ENCODE results near the gene RPL18A. TPM values are rescaled to one million over a fixed set of nuclear protein-coding genes. Genes with fewer than 3 reads are reported as not detected.
A peak's percentile ranks its signal among the peaks of the same experiment; 100 is the strongest.

The RPL18A gene
- total RNA-seq (2014; rRNA removed): 953 and 1,102 TPM in 2 replicates
- 1,863 TPM for polyA plus RNA-seq (2012)

GRCh38 chr19:17859533-17860330, at the start of gene RPL18A:
RPL18A (plus strand) TSS chr19:17859910; CDS start chr19:17859957, 47 bp downstream.
- DNase-seq (ENCODE audit: low read depth): peak; percentile 100

- DNase-seq (ENCODE audit: low read depth): no peak
Observed at GRCh38 chr19:17811103-17811502, 48.6 kb upstream of the RPL18A start.

DNA sequence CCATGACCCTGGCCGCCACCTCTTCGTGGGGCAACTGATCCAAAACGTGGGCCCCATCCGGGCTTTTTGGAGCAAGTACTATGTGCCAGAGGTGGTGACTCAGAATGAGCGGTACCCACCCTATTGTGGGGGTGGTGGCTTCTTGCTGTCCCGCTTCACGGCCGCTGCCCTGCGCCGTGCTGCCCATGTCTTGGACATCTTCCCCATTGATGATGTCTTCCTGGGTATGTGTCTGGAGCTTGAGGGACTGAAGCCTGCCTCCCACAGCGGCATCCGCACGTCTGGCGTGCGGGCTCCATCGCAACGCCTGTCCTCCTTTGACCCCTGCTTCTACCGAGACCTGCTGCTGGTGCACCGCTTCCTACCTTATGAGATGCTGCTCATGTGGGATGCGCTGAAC, 48.0 kb upstream of the RPL18A start:
- DNase-seq (ENCODE audit: low read depth): no peak

- no peak for DNase-seq (ENCODE audit: low read depth)
Observed at GRCh38 chr19:17812099-17812498, 47.6 kb upstream of the RPL18A start.

DNA sequence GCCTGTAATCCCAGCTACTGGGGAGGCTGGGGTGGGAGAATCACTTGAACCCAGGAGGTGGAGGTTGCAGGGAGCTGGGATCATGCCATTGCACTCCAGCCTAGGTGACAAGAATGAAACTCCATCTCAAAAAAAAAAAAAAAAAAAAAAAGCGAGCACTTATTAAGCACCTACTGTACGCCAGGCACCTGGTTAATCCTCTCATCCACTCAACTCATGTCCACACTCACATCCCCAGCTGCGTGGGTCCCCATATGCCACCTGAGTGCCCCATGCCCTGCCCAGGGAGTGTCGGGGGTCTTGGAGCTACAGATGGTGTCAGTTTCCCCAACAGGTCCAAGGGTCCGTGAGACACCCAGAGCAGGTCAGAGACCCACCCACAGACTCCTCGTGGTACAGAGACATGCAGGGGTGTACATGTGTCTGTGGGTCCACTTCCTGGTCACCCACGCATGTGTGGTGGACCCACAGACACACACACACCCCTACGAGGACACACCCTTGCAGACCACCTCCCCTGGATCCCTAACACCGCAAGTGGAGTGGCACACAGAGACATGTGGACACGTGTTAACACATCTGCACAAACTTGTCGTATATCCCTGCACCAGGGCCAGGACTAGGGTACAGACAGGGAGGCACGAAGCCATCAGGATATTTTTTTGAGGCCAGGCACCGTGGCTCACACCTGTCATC, 41.9 kb upstream of the RPL18A start:
- DNase-seq (ENCODE audit: low read depth): no peak

DNA sequence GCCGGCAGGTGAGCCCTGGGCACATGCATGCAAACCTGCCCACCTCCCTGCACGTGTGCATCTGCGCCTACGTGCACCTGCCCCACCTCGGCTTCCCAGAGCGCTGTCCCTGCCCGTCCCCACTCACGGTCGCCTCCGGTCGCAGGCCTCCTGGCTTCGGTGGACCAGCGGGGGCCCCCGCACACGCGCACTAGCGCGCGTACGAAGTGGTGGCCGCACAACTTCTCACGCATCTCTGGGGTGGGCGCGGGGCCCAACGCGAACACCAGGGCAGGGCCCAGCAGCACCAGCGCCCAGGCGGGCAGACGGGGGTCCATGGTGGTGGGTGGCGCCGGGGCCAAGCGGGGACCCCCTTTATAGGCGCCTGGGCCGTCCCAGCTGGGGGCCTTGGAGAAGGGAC, 38.5 kb upstream of the RPL18A start, which contains the start of gene INSL3:
Gene INSL3, minus strand, starts transcription at position 330 of the 400 bp plus-strand sequence. Its CDS starts 13 bp downstream, at position 317.
- no peak for DNase-seq (ENCODE audit: low read depth)

- no peak for DNase-seq (ENCODE audit: low read depth)
Observed at GRCh38 chr19:17824339-17824738, 35.4 kb upstream of the RPL18A start.

DNA sequence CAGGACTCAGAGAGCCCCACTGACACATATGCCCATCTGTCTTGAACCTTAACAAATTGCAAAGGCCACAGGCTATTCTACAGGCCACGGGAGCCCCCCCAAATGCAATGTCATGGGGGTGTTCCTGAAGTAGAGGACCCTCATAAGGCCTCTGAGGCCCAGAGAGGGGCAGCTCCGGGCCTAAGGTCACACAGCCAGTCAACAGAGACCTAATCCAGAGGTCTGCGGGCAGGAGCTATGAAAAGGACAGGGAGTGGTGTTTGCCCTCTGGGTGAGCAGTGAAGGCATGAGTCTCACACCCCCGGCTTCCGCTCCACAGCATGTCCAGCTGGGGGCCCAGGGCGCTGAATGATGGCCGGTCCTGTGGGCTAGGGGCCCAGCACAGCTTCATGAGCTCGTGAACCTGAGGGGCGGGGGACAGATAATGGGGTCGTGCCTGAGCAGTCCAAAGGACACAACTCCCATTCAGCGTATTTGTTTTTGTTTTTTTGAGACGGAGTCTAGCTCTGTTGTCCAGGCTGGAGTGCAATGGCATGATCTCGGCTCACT, 33.1 kb upstream of the RPL18A start:
- no peak for DNase-seq (ENCODE audit: low read depth)

- no peak for DNase-seq (ENCODE audit: low read depth)
Observed at GRCh38 chr19:17829855-17830566, 29.7 kb upstream of the RPL18A start.

DNA sequence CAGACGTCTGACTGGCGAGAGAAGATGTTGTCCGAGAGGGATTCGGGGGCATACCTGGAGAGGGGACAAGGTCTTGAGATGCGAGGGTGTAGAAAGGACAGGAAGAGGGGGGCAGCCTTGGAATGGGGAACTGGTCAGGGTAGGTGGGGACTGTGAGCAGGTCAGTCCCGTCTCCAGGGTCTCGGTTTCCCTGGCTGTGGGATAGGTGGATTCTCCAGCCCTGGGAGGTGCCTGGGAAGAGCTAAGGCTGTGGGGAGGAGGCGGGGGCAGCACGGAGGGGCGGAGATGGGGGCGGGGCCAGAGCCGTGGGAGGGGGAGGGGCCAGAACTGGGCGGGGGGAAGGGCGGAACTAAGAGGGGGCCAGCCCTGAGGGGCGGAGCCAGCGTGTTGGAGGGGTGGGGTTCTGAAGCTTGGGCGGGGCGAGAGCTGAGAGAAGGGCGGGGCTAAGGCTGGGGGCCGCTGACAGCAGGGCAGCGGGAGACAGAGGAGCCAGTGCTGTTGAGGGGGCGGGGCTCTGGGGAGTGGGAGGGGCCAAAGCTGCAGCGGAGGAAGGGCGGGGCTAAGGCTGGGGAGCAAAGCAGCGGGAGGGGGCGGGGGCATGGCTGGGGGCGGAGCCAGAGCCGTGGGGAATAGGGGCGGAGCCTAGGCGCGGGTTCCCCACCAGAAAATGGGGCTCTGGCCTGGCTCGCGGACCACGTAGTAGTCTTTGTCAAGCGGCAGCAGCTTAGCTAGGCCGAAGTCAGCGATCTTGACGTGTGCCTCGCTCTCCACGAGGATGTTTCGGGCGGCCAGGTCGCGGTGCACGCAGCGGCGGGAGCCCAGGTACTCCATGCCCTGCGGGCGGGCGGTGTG, 28.9 kb upstream of the RPL18A start:
- peak; percentile 33 for DNase-seq (ENCODE audit: low read depth)

DNA sequence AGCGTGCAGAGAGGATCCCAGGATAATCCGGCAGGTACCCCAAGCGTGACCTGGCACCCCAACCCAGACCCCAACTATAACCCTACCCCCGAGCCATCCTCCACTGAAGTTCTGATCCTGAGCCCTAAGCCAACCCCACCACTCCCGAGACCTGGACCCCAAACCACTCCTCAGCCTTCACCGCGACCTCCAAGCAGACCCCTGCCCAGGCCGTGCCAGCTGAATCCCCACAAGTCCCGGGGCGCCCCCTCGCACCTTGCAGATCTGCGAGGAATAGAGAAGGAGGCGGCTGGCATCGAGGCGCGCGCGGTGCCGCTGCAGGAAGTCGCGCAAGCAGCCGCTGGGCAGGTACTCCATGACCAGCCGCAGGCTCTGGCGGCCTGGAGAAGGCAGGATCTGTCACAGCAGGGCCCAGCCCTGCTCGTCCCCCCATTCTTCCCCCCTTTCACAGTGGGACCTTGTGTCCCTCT, 28.3 kb upstream of the RPL18A start:
- DNase-seq (ENCODE audit: low read depth): no peak

GRCh38 chr19:17832443-17833208, 27.1 kb upstream of the RPL18A start:
- no peak for DNase-seq (ENCODE audit: low read depth)

DNA sequence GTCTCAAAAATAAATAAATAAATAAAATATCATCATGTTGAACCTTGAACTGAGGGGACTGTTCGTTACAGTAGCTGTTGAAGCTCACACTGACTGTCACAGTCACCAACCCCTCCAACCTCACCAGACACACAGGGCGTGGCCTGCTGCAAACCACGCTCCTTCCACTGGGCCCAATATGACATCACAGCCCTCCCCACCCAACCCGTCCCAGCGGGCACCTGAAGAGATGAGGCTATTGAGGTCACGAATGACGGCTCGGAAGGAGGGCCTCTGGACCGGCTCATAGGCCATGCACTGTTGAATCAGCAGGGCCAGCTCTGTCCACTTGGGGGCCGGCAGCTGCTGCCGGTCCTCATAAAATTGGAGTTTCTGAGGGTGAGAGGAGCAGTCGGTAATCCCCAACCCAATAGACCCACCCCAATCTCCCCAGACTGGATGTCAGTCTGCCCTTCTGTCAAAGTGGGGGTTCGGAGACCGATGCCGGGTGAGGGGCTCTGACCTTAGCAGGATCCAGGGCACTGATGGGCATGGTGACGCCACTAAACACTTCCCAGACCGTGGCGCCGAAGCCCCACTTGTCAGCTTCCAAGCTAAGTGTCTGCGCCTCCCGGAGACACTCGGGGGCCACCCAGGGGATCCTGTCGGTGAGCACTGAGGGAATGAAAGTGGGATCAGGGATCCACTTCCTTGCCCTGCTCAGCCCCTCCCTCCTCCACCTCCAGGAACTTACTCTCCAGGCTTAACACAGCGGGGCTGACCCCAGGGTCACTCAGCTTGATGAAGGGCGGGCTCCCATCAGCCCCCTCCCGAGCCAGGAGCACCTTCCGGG, 25.1 kb upstream of the RPL18A start:
- no peak for DNase-seq (ENCODE audit: low read depth)

GRCh38 chr19:17835182-17836006, 24.3 kb upstream of the RPL18A start:
- DNase-seq (ENCODE audit: low read depth): no peak

GRCh38 chr19:17836530-17836929, 23.2 kb upstream of the RPL18A start:
- no peak for DNase-seq (ENCODE audit: low read depth)

- no peak for DNase-seq (ENCODE audit: low read depth)
Observed at GRCh38 chr19:17837972-17838371, 21.7 kb upstream of the RPL18A start.

- no peak for DNase-seq (ENCODE audit: low read depth)
Observed at GRCh38 chr19:17840019-17840418, 19.7 kb upstream of the RPL18A start.

GRCh38 chr19:17841371-17841809, 18.3 kb upstream of the RPL18A start:
- DNase-seq (ENCODE audit: low read depth): no peak

All from LHCN-M2 (cell line).